H9 (cell line): Measurements from ENCODE around the gene NCOR1. TPM values are rescaled to one million over a fixed set of nuclear protein-coding genes. Genes with fewer than 3 reads are reported as not detected.

ENCODE experiments used
- DNase-seq: peaks from one replicate; pipeline ENCODE4 v3.0.0-alpha.2; 2017
- H2AFZ ChIP-seq: one replicate; pipeline ENCODE4 v1.6.1; 2013; ENCODE audit warnings: mild to moderate bottlenecking, low read length, control low read depth, moderate library complexity
- H2AK5ac ChIP-seq: 2 replicates; pipeline ENCODE4 v1.6.1; 2013; ENCODE audit warnings: low read length, control low read depth, mixed read lengths; ENCODE audit not compliant: insufficient read length
- H2BK120ac ChIP-seq: one replicate; pipeline ENCODE4 v1.6.1; 2013; ENCODE audit warnings: low read depth, mild to moderate bottlenecking, low read length, control low read depth, inconsistent platforms; ENCODE audit not compliant: poor library complexity, severe bottlenecking
- H2BK12ac ChIP-seq: 2 replicates; pipeline ENCODE4 v1.6.1; 2013; ENCODE audit warnings: low read length, control low read depth, mixed read lengths, low read depth; ENCODE audit not compliant: insufficient read length
- H2BK15ac ChIP-seq: 2 replicates; pipeline ENCODE4 v1.6.1; 2013; ENCODE audit warnings: low read depth, low read length, control low read depth
- H2BK20ac ChIP-seq: one replicate; pipeline ENCODE4 v1.6.1; 2013; ENCODE audit warnings: low read depth, mild to moderate bottlenecking, low read length, control low read depth, inconsistent platforms; ENCODE audit not compliant: poor library complexity, severe bottlenecking
- H2BK5ac ChIP-seq: 2 replicates; pipeline ENCODE4 v1.6.1; 2013; ENCODE audit warnings: low read length, control low read depth, mixed read lengths; ENCODE audit not compliant: insufficient read length
- H3K14ac ChIP-seq: 2 replicates; pipeline ENCODE4 v1.6.1; 2013; ENCODE audit warnings: low read length, control low read depth; ENCODE audit not compliant: insufficient read depth
- H3K18ac ChIP-seq: 2 replicates; pipeline ENCODE4 v1.6.1; 2013; ENCODE audit warnings: low read depth, mild to moderate bottlenecking, mixed read lengths, low read length, control low read depth; ENCODE audit not compliant: insufficient read length
- H3K23ac ChIP-seq: 2 replicates; pipeline ENCODE4 v1.6.1; 2013; ENCODE audit warnings: low read length, control low read depth, mixed read lengths, low read depth; ENCODE audit not compliant: insufficient read length
- H3K23me2 ChIP-seq: 2 replicates; pipeline ENCODE4 v1.6.1; 2013; ENCODE audit warnings: low read depth, mild to moderate bottlenecking, mixed read lengths, low read length, control low read depth; ENCODE audit not compliant: insufficient read length, poor library complexity, severe bottlenecking
- H3K27ac ChIP-seq: 2 replicates; pipeline ENCODE4 v1.5.1; 2013; ENCODE audit warnings: low read length, control low read depth, mixed read lengths, low read depth; ENCODE audit not compliant: insufficient read length
- H3K27me3 ChIP-seq: 2 replicates; pipeline ENCODE4 v1.6.1; 2013; ENCODE audit warnings: low read length, control low read depth, inconsistent platforms; ENCODE audit not compliant: insufficient read depth
- H3K4ac ChIP-seq: 2 replicates; pipeline ENCODE4 v1.6.1; 2013; ENCODE audit warnings: low read depth, mild to moderate bottlenecking, control low read depth, inconsistent platforms, low read length, moderate library complexity
- H3K4me1 ChIP-seq: 2 replicates; pipeline ENCODE4 v1.6.1; 2013; ENCODE audit warnings: low read length, control low read depth, inconsistent platforms; ENCODE audit not compliant: insufficient read depth
- H3K4me2 ChIP-seq: 2 replicates; pipeline ENCODE4 v1.6.1; 2013; ENCODE audit warnings: low read length, control low read depth, mixed read lengths; ENCODE audit not compliant: insufficient read length, insufficient read depth
- H3K56ac ChIP-seq: 2 replicates; pipeline ENCODE4 v1.6.1; 2013; ENCODE audit warnings: low read depth, mild to moderate bottlenecking, mixed read lengths, low read length, control low read depth; ENCODE audit not compliant: insufficient read length
- H3K79me1 ChIP-seq: 2 replicates; pipeline ENCODE4 v1.6.1; 2013; ENCODE audit warnings: low read depth, mild to moderate bottlenecking, moderate library complexity, low read length, control low read depth, inconsistent platforms; ENCODE audit not compliant: insufficient read depth, poor library complexity, severe bottlenecking
- H3K79me2 ChIP-seq: 2 replicates; pipeline ENCODE4 v1.6.1; 2013; ENCODE audit warnings: low read length, control low read depth, inconsistent platforms; ENCODE audit not compliant: insufficient read depth
- H3K9ac ChIP-seq: 2 replicates; pipeline ENCODE4 v1.6.1; 2013; ENCODE audit warnings: low read length, control low read depth, mixed read lengths; ENCODE audit not compliant: insufficient read length; ENCODE audit errors: extremely low read depth
- H3K9me3 ChIP-seq: one replicate; pipeline ENCODE4 v1.6.1; 2013; ENCODE audit warnings: low read depth, low read length, inconsistent platforms; ENCODE audit not compliant: control insufficient read depth
- H3T11ph ChIP-seq: one replicate; pipeline ENCODE4 v1.6.1; 2013; ENCODE audit warnings: mild to moderate bottlenecking, low read length, control low read depth, inconsistent platforms
- H4K20me1 ChIP-seq: one replicate; pipeline ENCODE4 v1.6.1; 2013; ENCODE audit not compliant: control insufficient read depth, insufficient read length, insufficient read depth
- H4K5ac ChIP-seq: 2 replicates; pipeline ENCODE4 v1.6.1; 2013; ENCODE audit warnings: low read depth, mild to moderate bottlenecking, mixed read lengths, low read length, control low read depth; ENCODE audit not compliant: insufficient read length
- H4K8ac ChIP-seq: replicated peaks from 2 replicates; pipeline ENCODE4 v1.6.1; 2013; ENCODE audit warnings: low read length, control low read depth, mixed read lengths, low read depth; ENCODE audit not compliant: insufficient read length
- H4K91ac ChIP-seq: 2 replicates; pipeline ENCODE4 v1.6.1; 2013; ENCODE audit warnings: low read depth, mild to moderate bottlenecking, moderate library complexity, mixed read lengths, low read length, control low read depth; ENCODE audit not compliant: insufficient read length
- H3K27ac Mint-ChIP-seq, 3 experiments: 2 replicates in 2 of 3; 3 replicates in 1 of 3; pipeline ENCODE4 v1.8.0; 2020 to 2021; ENCODE audit warnings: mixed read lengths in 3 of 3, mild to moderate bottlenecking in 1 of 3, moderate library complexity in 1 of 3
- H3K27me3 Mint-ChIP-seq: 2 replicates; pipeline ENCODE4 v1.8.0; 2021; ENCODE audit warnings: low read depth, mild to moderate bottlenecking, moderate library complexity, mixed read lengths
- H3K36me3 Mint-ChIP-seq, 3 experiments: 2 replicates in 2 of 3; 3 replicates in 1 of 3; pipeline ENCODE4 v1.8.0; 2020 to 2021; ENCODE audit warnings: low read depth in 3 of 3, mixed read lengths in 3 of 3; ENCODE audit not compliant: insufficient read depth in 1 of 3
- H3K4me1 Mint-ChIP-seq, 2 experiments: 2 replicates each; pipeline ENCODE4 v1.8.0; 2020; ENCODE audit warnings: mixed read lengths in 2 of 2
- H3K4me3 Mint-ChIP-seq, 2 experiments: 2 replicates in 1 of 2; 3 replicates in 1 of 2; pipeline ENCODE4 v1.8.0; 2020 to 2021; ENCODE audit warnings: mild to moderate bottlenecking in 2 of 2, mixed read lengths in 2 of 2, moderate library complexity in 1 of 2
- H3K9me3 Mint-ChIP-seq, 2 experiments: 2 replicates in 1 of 2; 3 replicates in 1 of 2; pipeline ENCODE4 v1.8.0; 2020; ENCODE audit warnings: mild to moderate bottlenecking in 2 of 2, mixed read lengths in 2 of 2, moderate library complexity in 1 of 2
- CTCF ChIP-seq: fragments of 200-600 bp; sonication (generic); conservative IDR thresholded peaks from 3 replicates; pipeline ENCODE4 v1.8.0; 2021; ENCODE audit warnings: antibody characterized with exemption, mild to moderate bottlenecking
- total RNA-seq: library from RNA; stranded (reverse); gene quantifications from 2 replicates; pipeline ENCODE4 v1.2.1, GENCODE V29; 2021

The NCOR1 gene
- total RNA-seq, 1 experiment from 2014 or later = 119 TPM

- no peak overlapping the region for H2BK15ac ChIP-seq
- H3K4me1 ChIP-seq = no peaks in the 10 kb centered on the region; the same call in 1 of the 2 replicates
- H3K27me3 Mint-ChIP-seq = no peaks in the 10 kb centered on the region
- peaks cover 1 to 5% (median 2%) of the 10 kb centered on the region in 3 experiments; a peak in 5 of 7 replicates for H3K36me3 Mint-ChIP-seq
- no peak overlapping the region for H3K27ac ChIP-seq
- no peak overlapping the region for H3K9ac ChIP-seq
- H2BK20ac ChIP-seq = no peak overlapping the region
- H3K27ac Mint-ChIP-seq = no peak overlapping the region
- no peak overlapping the region for H3K14ac ChIP-seq
- H3K4ac ChIP-seq = no peak overlapping the region
- no peak for DNase-seq
- no peak overlapping the region for H2BK120ac ChIP-seq
- H4K91ac ChIP-seq = no peak overlapping the region
- H4K5ac ChIP-seq = no peak overlapping the region
- no peak overlapping the region for H2AFZ ChIP-seq
- H3K4me3 Mint-ChIP-seq = no peak overlapping the region
- no peak overlapping the region for H4K8ac ChIP-seq
- H3T11ph ChIP-seq = no peak overlapping the region
- no peaks in the 10 kb centered on the region for H4K20me1 ChIP-seq
- no peak overlapping the region for H2BK5ac ChIP-seq
- H3K27me3 ChIP-seq = no peaks in the 10 kb centered on the region
- no peak overlapping the region for H3K18ac ChIP-seq
- no peaks in the 10 kb centered on the region for H3K9me3 ChIP-seq
- no peaks in the 10 kb centered on the region for H3K9me3 Mint-ChIP-seq
- no peak overlapping the region for H3K4me2 ChIP-seq
- H2BK12ac ChIP-seq = no peak overlapping the region
- no peak overlapping the region for H3K56ac ChIP-seq
- peaks cover 12 to 13% of the 10 kb centered on the region in 2 experiments for H3K4me1 Mint-ChIP-seq
- no peak for TF ChIP-seq CTCF
- no peak overlapping the region for H3K23ac ChIP-seq
- H2AK5ac ChIP-seq = no peak overlapping the region
- peaks cover 3% of the 10 kb centered on the region for H3K79me1 ChIP-seq
- no peaks in the 10 kb centered on the region for H3K79me2 ChIP-seq
- H3K23me2 ChIP-seq = no peaks in the 10 kb centered on the region
Observed at GRCh38 chr17:16241906-16242399, 26.6 kb upstream of the NCOR1 start.
